Neuron (in vitro differentiated cells): ENCODE measurements around the gene MAGEC1.

Experiments
- H2AFZ ChIP-seq: one replicate; pipeline ENCODE4 v1.6.1; 2013; ENCODE audit warnings: low read depth, mild to moderate bottlenecking, inconsistent platforms, low read length, moderate library complexity
- H3K27me3 ChIP-seq: one replicate; pipeline ENCODE4 v1.6.1; 2013; ENCODE audit warnings: low read length; ENCODE audit not compliant: insufficient read depth
- H3K36me3 ChIP-seq: one replicate; pipeline ENCODE4 v1.6.1; 2013; ENCODE audit warnings: low read length; ENCODE audit not compliant: insufficient read depth
- H3K4me1 ChIP-seq: one replicate; pipeline ENCODE4 v1.6.1; 2013; ENCODE audit warnings: low read length; ENCODE audit not compliant: insufficient read depth
- H3K4me3 ChIP-seq: 2 replicates; pipeline ENCODE4 v1.5.1; 2013; ENCODE audit warnings: mild to moderate bottlenecking, low read length, moderate library complexity
- H3K9me3 ChIP-seq: one replicate; pipeline ENCODE4 v1.6.1; 2013; ENCODE audit warnings: low read length

Gene MAGEC1

DNA sequence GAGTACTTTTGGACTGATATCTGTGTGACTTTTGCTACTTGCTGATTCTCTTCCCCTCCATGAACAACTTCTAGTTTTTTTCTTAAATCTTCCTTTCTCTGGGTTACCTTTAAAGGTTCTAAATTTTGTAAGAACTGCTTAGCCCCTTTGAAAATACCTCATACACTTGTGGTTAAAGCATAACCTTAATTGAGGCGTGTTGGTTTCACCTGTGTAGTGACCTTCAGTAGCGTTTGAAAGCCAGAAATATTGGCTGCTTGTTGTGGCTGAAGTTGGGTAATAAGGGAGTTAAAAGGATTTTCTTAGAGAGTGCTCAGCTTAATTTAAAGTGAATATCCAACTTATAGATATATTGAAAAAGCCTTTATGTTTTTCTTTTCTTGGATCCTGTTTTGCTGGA lies 32.0 kb downstream of the MAGEC1 start:
- Histone ChIP-seq H2AFZ (no peak overlapping the region), H3K27me3 (no peaks in the 10 kb centered on the region), H3K9me3 (no peaks in the 10 kb centered on the region), H3K4me1 (no peaks in the 10 kb centered on the region), H3K4me3 (no peak overlapping the region), H3K36me3 (no peaks in the 10 kb centered on the region)

- H3K27me3 ChIP-seq, result no peaks in the 10 kb centered on the region
- H3K36me3 ChIP-seq, result no peaks in the 10 kb centered on the region
- H3K4me1 ChIP-seq, result no peaks in the 10 kb centered on the region
- H3K4me3 ChIP-seq, result no peak overlapping the region
- H3K9me3 ChIP-seq, result no peaks in the 10 kb centered on the region
- no peak overlapping the region for H2AFZ ChIP-seq
Measured at GRCh38 chrX:141936080-141936479, 32.4 kb downstream of the MAGEC1 start.

- Histone ChIP-seq H2AFZ (no peak overlapping the region), H3K4me3 (no peak overlapping the region), H3K27me3 (peaks cover 4% of the 10 kb centered on the region), H3K4me1 (no peaks in the 10 kb centered on the region), H3K9me3 (no peaks in the 10 kb centered on the region), H3K36me3 (no peaks in the 10 kb centered on the region)
Measured at GRCh38 chrX:141941234-141941633, 37.5 kb downstream of the MAGEC1 start.

DNA sequence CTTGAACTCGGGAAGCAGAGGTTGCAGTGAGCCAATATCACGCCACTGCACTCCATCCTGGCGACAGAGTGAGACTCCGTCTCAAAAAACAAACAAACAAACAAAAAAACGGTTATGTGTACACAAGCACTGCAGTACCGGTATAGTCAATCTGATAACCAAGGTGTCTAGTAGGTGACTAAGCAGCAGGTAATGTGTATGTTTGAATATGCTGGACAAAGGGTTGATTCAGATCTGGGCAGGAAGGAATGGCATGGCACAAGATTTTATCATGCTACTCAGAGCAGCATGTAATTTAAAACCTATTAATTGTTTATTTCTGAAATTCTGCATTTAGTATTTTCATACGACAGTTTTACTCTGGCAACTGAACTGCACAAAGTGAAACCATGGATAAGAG lies 41.7 kb downstream of the MAGEC1 start:
- H3K4me1 ChIP-seq, result no peaks in the 10 kb centered on the region
- no peaks in the 10 kb centered on the region for H3K9me3 ChIP-seq
- H2AFZ ChIP-seq, result no peak overlapping the region
- H3K4me3 ChIP-seq, result no peak overlapping the region
- H3K27me3 ChIP-seq, result peaks cover 4% of the 10 kb centered on the region
- no peaks in the 10 kb centered on the region for H3K36me3 ChIP-seq

DNA sequence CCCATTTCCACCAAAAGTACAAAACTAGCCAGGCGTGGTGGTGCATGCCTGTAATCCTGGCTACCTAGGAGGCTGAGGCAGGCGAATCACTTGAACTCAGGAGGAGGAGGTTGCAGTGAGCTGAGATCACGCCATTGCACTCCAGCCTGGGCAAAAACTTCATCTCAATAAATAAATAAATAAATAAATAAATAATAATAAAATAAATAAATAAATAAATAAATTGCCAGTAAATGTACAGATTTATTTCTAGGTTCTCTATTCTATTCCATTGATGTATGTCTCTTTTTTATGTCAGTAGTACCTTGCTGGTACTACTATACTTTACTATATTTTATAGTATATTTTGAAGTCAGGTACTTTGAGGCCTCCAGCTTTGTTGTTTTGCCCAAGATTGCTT lies 43.7 kb downstream of the MAGEC1 start:
- no peaks in the 10 kb centered on the region for H3K27me3 ChIP-seq
- H3K4me1 ChIP-seq, result no peaks in the 10 kb centered on the region
- no peak overlapping the region for H2AFZ ChIP-seq
- no peaks in the 10 kb centered on the region for H3K36me3 ChIP-seq
- H3K4me3 ChIP-seq, result no peak overlapping the region
- H3K9me3 ChIP-seq, result no peaks in the 10 kb centered on the region

DNA sequence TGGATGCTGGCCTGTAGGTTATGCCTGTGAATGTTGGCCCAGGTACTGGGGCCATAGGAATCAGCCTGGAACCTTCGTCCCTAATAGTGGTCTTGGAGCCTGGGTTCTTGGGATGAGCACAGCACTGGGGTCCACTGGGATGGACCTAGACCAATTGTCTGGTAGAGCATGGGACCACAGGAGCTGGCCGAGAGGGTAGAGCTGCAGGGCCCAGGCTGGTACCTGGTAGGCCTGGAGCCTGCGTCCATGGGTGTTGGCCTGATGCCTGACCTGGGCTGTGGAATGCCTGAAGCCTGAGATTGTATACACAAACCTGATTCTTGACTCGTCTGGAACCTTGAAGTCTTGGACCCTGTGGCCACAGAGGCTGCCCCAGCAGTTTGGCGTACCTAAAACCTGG lies 48.9 kb downstream of the MAGEC1 start:
- no peaks in the 10 kb centered on the region for H3K9me3 ChIP-seq
- no peak overlapping the region for H2AFZ ChIP-seq
- H3K4me1 ChIP-seq, result no peaks in the 10 kb centered on the region
- H3K36me3 ChIP-seq, result no peaks in the 10 kb centered on the region
- no peak overlapping the region for H3K4me3 ChIP-seq
- no peaks in the 10 kb centered on the region for H3K27me3 ChIP-seq

DNA sequence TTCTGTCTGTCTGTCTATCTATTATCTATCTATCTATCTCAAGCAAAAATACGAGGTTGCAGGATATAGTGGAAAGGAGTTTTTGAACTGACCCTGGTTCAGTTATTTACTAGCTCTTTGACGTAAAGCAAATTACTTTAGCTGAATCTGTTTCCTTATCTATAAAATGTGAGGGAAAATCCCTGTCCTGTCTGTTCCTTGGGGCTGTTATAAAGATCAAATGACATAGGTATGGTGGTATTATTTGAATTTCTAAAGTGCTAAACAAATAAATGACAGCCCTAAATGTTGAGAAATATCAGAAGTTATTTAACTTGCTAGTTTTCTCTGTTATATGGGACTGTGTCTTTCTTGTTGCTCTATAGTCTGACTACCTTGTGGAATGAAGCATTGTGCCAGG lies 55.0 kb downstream of the MAGEC1 start:
- Histone ChIP-seq H3K4me1 (no peaks in the 10 kb centered on the region), H3K4me3 (no peak overlapping the region), H3K27me3 (no peaks in the 10 kb centered on the region), H2AFZ (no peak overlapping the region), H3K9me3 (no peaks in the 10 kb centered on the region), H3K36me3 (no peaks in the 10 kb centered on the region)
